ENCODE data around the gene FAM229A. TPM values are rescaled to one million over a fixed set of nuclear protein-coding genes. Genes with fewer than 3 reads are reported as not detected.

The FAM229A gene
- total and polyA plus RNA-seq, 9 of the 15 experiments (the other 6 are each of a cell fraction or from before 2014, with no cell fraction given), result 0.04 to 21.6 (median 7.4) TPM

- no TSS peak for BruUV-seq (replicated peaks)
- Histone ChIP-seq H3K79me2 (ENCODE audit: control insufficient read depth, insufficient read depth, low read length) (peaks cover 15% of the 10 kb centered on the region), H3K9me1 (ENCODE audit: control insufficient read depth, insufficient read depth, low read length) (peaks cover 4% of the 10 kb centered on the region), H3K9ac (ENCODE audit: insufficient read depth in 1 of 2, low read depth in 2 of 2, low read length in 2 of 2) (peak overlapping the region in 1 of 2 experiments; percentile 56; a peak in 2 of 4 replicates), H2AFZ (ENCODE audit: low read depth, low read length) (no peak overlapping the region), H3K27me3 (ENCODE audit: control insufficient read depth in 2 of 2, insufficient read depth in 2 of 2, low read length in 2 of 2) (no peaks in the 10 kb centered on the region), H3K4me1 (replicated peaks in 1 of 2; ENCODE audit: control insufficient read depth in 2 of 2, insufficient read depth in 2 of 2, low read length in 2 of 2) (peaks cover 15 to 55% of the 10 kb centered on the region in 2 experiments), H3K27ac (ENCODE audit: extremely low read depth, low read depth, low read length) (no peak overlapping the region), H3K36me3 (ENCODE audit: control insufficient read depth, insufficient read depth, low read length) (peaks cover 6% of the 10 kb centered on the region; the same call in 1 of the 3 replicates), H3K9me3 (replicated peaks; ENCODE audit: control insufficient read depth, insufficient read depth, low read depth, low read length) (no peaks in the 10 kb centered on the region), H3K4me3 (no peak overlapping the region), H3K4me2 (ENCODE audit: insufficient read depth, low read length) (no peak overlapping the region), H4K20me1 (replicated peaks; ENCODE audit: control insufficient read depth, insufficient read depth, low read length) (0 out of 2 replicates have a peak, but pooled peaks cover 7% of the 10 kb centered on the region)
- CTCF ChIA-PET (ENCODE audit: low intra/inter-chr PET ratio), result no interaction called here
- intact Hi-C loops (cut with micrococcal nuclease), result loop anchor here (5.0 kb wide), 1 partner anchor 53 kb away; the partner anchor contains the start of gene BSDC1
- FAIRE-seq (peak; percentile 80), DNase-seq (ENCODE audit: extremely low read depth in 1 of 4, low spot score in 3 of 4) (peak in 1 of 4 experiments; percentile 47), ATAC-seq (no peak)
- WGBS (ENCODE audit: insufficient coverage, low coverage, missing lambda C conversion rate), result 29% methylated on average over 5 of the region's 5 CpGs
- POLR2A ChIA-PET, result no interaction called here
- no peak for TF ChIP-seq POLR3A (IDR thresholded peaks at IDR 0.05; ENCODE audit: borderline replicate concordance, extremely low read depth, insufficient read depth, insufficient read length)
- peak; percentile 8; the same call in 1 of the 2 replicates for TF ChIP-seq JUND (IDR thresholded peaks at IDR 0.05; ENCODE audit: borderline replicate concordance, low read depth, low read length)
- TF ChIP-seq JUND (tag; IDR thresholded peaks at IDR 0.05; ENCODE audit: borderline replicate concordance, low read depth, low read length), result peak; percentile 57; the same call in 1 of the 3 replicates
- TF ChIP-seq FOSL1 (tag; conservative IDR thresholded peaks at IDR 0.05), result peak; percentile 73
- TF ChIP-seq SPI1 (IDR thresholded peaks at IDR 0.05; ENCODE audit: borderline replicate concordance, low read depth, low read length), result peak; percentile 99
- peak; percentile 8 for TF ChIP-seq MEIS2 (IDR thresholded peaks at IDR 0.05; ENCODE audit: partially characterized antibody)
- 0 out of 2 replicates have a peak, but pooled peaks have one; percentile 26 for TF ChIP-seq DPF2 (IDR thresholded peaks at IDR 0.05)
- no peak for TF ChIP-seq ZBTB1 (CRISPR knock-in tag; IDR thresholded peaks at IDR 0.05; ENCODE audit: borderline replicate concordance, low read depth)
- TF ChIP-seq ZBTB7A (IDR thresholded peaks at IDR 0.05; ENCODE audit: borderline replicate concordance, control insufficient read depth, low read depth, low read length), result 0 out of 2 replicates have a peak, but pooled peaks have one; percentile 44
- no peak for TF ChIP-seq PYGO2 (tag; IDR thresholded peaks at IDR 0.05)
- no peak for TF ChIP-seq KAT8 (IDR thresholded peaks at IDR 0.05; ENCODE audit: low read depth)
- TF ChIP-seq ARID1B (IDR thresholded peaks at IDR 0.05), result 0 out of 2 replicates have a peak, but pooled peaks have one; percentile 27
- TF ChIP-seq SMARCE1 (IDR thresholded peaks at IDR 0.05), result peak; percentile 58; the same call in 1 of the 2 replicates
- TF ChIP-seq ZFP36 (IDR thresholded peaks at IDR 0.05; ENCODE audit: low read depth, low read length, partially characterized antibody), result peak; percentile 87
- 0 out of 4 replicates have a peak, but pooled peaks of 1 of the 2 experiments have one; percentile 4 for TF ChIP-seq RAD21 (CRISPR knock-in tag; conservative IDR thresholded peaks at IDR 0.05 in 1 of 2, IDR thresholded peaks at IDR 0.05 in 1 of 2)
- no peak for TF ChIP-seq SNRNP70 (optimal IDR thresholded peaks at IDR 0.05; ENCODE audit: low read depth, low read length)
- in situ Hi-C loops (cut with MboI), result no loop called here
Observed at GRCh38 chr1:32339363-32339978, 22.8 kb downstream of the FAM229A start.

Measured in K562 (cell line).